ENCODE measurements around the gene PHETA2.
A peak's percentile ranks its signal among the peaks of the same experiment; 100 is the strongest.
"Not testable (repeated sequence)": the region's sequence is repeated elsewhere in the genome, so short reads cannot be mapped to it uniquely, and the experiment has no call there.

The PHETA2 gene

DNA sequence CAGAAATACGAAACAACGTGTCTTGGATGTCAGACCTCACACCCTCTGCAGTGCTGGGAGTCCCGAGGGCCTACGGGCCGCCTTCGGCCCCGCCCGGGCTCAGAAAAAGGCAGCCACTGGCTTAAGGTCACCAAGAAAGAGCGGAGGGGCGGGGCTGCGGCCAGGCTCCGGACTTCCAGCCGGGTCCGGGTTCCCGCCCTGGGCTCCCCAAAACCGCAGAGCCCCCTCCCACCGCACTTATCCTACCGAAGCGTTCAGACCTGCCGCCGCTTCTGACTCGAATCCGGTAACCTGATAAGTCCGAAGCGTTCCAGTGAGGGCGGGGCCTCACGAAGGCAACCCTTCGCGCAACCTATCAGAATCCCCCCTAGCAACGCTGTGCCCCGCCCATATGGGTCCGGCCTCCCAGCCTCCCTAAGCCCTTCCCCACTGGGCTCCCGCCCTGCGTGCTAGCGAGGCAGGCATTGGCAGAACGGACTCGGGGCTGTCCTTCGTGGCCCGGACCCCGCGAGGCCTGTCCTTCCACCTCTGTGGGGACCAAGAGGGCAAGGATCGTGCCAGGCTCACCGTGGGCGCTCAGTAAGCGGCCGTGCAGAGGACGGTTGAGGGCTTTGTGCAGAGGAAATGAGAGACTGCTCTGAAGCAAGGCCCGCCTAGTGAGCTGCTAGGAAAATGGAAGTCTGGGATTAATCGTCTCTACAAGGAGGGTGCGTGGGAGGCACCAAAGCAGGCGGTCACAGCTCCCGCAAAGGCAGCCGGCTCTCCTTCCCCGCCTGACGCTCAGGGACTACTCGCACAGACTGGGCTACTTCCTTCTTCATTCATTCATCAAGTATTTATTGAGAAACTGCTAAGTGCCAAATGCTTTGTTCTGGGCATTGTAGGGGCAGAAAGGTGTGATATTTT lies 3.3 kb upstream of the PHETA2 start, which contains the start of gene NAGA:
NAGA (minus strand) TSS at position 296 of the 906 bp plus-strand sequence. CDS start 515 bp downstream, outside the sequence.
- DNase-seq, result peak; percentile 72

GRCh38 chr22:42071508-42071907 lies 2.5 kb upstream of the PHETA2 start:
- DNase-seq, result not testable (repeated sequence)

GRCh38 chr22:42072606-42073330 lies 1.3 kb upstream of the PHETA2 start:
- no peak for DNase-seq

DNA sequence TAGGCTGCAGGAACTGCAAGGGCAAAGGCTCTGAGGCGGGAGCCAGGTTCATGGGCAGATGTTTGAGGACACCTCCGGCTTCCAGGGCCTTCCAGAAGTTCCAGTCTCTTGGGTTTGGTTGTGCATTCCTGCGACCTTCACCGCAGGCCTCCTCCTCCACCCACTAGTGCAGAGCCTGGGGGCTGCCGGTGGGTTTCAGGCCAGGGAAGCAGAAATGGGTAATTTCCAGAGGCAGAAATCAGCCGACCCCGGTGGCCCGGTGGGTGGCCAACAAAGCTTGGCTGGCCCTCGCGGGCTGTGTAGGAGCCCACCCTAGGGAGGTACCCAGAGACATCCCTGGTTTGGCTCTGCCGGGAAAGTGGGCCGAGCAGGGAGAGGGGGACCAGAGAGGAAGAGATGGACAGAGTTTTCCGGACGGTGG lies 417 bp upstream of the PHETA2 start:
- no peak for DNase-seq

DNA sequence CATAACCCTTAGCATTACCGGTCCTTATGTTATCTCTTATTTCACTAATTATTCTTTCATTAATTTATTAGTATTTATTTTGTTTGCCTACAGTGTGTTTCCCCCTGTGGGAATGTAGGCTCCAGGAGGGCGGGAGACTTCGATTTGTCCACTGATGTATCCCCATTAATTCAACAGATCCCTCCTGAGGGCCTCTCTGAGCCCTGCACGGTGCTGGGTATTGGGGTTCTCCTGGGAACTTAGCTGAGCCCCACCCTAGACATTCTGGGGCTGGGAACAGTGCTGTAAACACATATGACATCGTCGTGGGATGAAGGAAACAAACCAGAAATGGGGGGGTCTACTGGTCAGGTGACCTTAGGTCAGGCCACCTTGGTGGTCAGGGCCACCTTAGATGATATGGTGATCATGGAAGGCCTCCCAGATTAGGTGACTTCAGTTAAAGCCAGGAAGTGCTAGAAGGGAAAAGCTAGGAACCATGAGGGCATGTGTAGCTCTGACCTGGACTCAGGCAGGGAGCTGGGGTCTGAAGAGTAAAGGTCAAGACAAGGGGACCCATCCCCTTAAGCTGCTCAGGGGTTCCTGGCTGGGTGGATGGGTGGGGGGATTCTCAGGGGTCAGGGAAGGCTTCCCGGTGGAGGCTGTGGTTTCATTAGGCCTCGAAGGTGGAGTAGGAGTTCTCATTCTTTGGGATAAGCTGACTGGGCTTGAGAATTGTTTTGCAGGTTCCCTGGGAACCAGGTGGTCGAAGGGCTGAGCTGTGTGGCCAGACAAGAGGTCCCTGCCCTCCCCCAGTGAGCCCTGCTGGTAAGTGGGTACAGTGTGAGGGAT lies 1.0 kb downstream of the PHETA2 start:
- no peak for DNase-seq

DNA sequence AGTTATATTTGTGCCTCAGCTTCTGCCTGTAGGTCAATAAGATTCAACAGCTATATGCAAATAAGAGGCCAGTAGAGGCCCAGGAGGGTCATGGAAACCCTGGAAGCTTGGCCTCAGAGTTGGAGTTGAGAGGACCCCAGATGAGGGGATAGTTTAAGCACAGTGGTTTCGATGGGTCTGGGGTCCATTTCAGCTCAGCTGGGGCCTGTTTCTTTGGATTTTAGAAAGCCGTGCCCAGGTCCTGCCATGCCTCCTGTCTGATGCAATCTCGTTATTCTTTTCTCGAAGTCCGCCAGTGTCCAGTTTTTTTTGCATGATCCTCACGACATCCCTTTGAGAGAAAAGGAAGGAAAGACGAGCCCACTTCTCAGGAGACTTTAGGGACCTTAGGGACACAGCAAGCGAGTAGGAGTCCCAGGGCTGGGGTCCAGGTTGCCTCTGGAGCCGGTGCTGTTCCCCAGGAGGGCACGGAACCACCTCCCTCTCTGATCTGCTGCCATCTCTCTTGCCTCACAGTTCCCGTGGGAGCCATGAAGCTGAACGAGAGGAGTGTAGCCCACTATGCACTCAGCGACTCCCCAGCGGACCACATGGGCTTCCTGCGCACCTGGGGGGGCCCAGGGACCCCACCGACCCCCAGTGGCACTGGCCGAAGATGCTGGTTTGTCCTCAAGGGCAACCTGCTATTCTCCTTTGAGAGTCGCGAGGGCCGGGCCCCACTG lies 2.9 kb downstream of the PHETA2 start:
- DNase-seq, result no peak

GRCh38 chr22:42077486-42078125 lies 3.6 kb downstream of the PHETA2 start:
- no peak for DNase-seq

DNA sequence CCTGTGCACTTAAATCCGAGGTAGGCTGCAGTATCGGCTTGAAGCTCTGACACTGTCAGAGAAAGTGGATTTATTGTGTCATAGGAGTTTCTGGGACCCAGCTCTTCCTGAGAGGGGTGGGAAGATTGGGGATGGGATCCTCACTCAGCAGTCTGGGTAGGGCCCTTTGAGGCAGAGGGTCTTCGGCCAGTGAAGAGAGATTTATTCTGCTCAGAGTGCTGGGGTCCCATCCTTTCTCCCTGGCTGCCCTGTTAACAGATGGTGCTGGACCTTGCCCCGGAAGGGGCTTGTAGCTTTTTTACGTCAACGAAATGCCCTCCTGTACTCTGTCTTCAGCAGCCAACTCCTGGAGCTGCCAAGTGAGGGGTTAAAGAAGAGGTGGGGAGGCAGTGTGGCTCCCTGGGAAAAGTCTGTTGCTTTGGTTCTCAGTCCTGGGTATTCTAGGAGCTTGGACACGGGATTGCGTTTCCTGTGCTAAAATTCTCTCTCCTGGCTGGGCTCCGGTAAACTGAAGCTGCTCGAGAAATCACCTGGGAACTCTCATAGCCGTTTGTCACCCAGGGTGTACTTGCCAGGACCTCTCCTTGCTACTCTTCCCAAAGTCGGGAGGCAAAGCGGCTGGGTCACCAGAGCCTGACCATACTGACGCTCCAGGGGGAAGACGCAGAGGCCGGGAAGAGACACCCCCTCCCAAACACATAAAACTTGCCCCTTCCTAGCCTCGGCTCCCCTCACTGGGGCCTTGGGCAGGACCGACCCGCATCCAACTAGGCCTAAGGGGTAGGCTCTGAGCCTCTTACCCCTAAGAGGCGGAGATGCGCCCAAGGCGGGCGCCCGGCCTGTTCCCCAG lies 4.6 kb downstream of the PHETA2 start:
- no peak for DNase-seq

GRCh38 chr22:42079319-42080251 lies 5.5 kb downstream of the PHETA2 start, which contains the start of gene SMDT1:
Gene SMDT1, plus strand, starts transcription at chr22:42079700. Its CDS starts 69 bp downstream, at chr22:42079769.
- peak; percentile 70 for DNase-seq

DNA sequence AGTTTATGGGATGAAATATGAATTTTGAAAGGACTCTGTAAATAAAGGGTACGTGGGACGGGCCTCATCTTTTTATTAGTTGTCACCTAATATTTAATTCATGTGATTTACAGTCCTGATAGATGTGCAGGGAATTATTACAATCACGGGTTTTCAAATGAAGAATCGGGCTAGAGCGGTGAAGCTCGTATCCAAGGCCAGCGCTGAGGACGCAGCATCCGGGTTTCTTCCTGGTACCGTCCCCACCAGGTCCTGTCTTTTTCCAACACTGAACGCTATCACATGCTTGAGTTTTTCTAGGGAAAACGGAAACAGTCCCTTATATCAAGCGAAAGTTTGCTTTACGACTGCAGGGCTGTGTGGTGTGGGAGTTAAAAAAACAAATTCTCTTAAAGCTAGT lies 6.2 kb downstream of the PHETA2 start:
- no peak for DNase-seq

DNA sequence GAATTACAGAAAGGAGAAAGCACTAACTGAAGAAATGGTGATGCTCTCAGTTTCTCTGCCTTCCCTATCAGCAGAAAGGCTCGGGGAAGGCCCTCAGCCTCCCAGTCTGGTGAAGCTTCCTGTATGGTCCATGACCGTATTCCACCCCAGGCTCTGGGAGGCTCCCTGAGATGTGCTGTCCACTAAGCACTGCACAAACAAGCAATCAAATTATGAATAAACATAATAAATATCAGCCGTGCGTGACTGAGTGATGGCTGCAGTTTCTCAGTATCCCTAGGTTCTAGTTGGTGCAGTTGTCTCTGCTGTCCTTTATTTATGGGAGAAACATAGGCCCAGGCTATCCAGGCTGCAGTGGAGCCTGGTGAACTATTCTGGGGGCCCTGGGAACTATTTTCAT lies 9.1 kb downstream of the PHETA2 start:
- DNase-seq, result no peak

- DNase-seq, result no peak
Observed at GRCh38 chr22:42084874-42085273, 10.8 kb downstream of the PHETA2 start.

DNA sequence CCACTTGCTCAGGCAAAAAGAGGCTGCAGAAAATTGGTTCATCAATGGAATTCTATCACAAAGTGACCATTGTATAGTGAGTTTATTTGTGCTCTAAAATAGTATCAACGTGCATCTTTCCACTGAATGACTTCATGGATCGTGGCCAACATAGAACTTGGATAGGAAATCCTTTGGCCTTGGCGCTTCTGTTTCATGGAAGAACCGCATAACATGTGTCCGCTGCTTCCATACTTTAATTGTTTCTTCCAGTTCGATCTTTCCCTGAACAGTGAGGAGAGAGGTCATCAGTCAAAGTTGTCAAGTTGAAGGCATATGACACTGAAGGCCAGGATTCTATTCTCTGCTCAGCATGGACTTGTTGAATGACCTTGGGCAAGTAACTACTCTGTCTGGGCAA lies 12.0 kb downstream of the PHETA2 start:
- no peak for DNase-seq

DNA sequence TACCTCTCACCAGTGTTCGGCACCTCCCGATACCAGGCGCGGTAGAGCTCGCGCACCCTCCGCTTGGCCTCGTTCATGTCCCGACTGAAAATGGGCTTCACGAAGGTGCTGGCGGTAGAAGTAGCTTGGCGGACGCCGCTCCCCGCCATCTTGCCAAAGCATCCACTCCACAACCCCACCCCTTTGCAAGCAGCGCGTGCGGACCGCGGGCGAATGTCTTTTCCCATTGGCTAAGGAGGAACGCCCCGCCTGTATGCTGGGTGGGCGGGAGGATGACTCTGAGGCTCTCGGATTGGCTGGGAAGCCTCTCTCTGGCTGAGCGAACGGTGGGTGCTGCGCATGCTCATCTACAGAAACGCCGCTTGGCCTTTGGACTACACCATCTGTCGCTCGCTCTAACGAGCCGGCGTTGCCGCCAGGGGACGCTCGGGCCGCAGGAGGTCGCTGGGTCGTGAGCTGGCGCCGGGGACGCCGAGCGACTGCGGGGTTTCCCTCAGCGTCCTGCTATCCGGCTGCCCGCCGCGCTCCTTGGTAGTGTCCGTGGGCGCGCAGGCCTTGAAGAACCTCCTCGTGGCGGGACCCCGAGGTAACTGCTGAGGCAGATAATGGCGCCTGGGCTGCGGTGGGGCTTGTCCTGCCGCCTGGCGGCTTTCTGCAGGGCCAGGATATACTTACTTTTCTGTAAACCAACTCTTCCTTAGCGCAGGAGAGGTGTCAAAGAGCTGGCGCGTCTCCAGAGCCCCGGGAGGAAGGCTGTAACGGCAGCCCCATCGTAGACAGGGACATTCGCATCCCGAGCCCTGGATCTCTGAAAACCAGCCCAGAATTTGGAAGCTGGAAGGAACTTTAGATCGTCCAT lies 16.8 kb downstream of the PHETA2 start, which contains the start of gene NDUFA6:
NDUFA6 (minus strand) TSS at position 177 of the 859 bp plus-strand sequence; CDS start at position 149, 28 bp downstream.
- DNase-seq, result peak; percentile 79

- DNase-seq, result no peak
Observed at GRCh38 chr22:42091455-42091782, 17.4 kb downstream of the PHETA2 start.

- DNase-seq, result no peak
Observed at GRCh38 chr22:42101199-42101598, 27.2 kb downstream of the PHETA2 start.

DNA sequence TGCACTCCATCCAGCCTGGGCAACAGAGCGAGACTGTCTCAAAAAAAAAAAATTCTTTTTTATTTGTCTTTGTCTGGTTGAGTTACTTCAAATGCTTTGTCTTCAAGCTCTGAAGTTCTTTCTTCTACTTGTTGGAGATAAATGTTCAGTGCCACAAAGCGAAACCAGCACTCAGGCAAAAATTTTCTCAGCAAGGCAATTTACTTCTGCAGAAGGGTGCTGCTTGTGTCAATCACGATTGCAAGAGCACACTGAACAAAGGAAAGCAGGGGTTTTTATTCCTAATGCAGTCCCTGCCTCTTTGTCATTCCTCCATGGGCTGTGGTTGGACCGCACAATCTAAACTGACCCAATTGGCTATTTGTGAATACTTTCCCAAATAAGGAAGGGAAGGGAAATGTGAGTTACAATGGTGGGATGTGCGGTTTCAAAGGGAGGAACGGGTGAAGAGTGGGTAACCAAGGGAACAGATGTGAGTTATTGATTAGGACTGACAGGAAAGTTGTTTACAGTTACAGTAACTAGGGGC lies 30.3 kb downstream of the PHETA2 start:
- not testable (repeated sequence) for DNase-seq

DNA sequence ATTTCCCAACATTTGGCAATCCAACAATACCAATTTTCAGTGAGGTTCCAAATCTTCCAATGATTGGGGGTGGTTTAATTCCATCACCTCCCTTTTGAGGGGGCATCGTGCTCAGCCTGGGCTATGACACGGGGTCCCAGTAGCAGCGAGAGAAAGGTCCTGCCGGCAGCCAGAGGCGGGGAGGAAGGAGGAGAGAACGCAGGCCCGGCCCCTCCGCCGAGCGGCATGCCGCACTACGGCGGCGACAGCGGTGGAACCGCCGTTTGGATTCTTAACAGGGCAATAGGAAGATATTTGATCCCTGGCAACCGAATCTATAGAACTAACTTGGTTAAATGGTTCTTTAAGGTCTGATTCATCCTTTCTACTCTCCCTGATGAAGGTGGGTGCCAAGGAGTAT lies 34.8 kb downstream of the PHETA2 start:
- no peak for DNase-seq

Data from NCI-H1417 treated with DMSO at 0.1 percent for 48 hours (cell line).